IMR-90 (cell line): Measurements from ENCODE around the gene FOXB2.
"Not testable (repeated sequence)": the region's sequence is repeated elsewhere in the genome, so short reads cannot be mapped to it uniquely, and the experiment has no call there.

ENCODE experiments used
- BHLHE40 ChIP-seq: fragments of 150-350 bp; IDR thresholded peaks from 2 replicates; pipeline ENCODE4 v1.6.1; 2016; ENCODE audit warnings: mild to moderate bottlenecking, low read depth, low read length
- CHD1 ChIP-seq: IDR thresholded peaks from 2 replicates; pipeline ENCODE4 v1.6.1; 2012; ENCODE audit warnings: low read depth, low read length, improper control_type of control experiment
- CTCF ChIP-seq: conservative IDR thresholded peaks from 2 replicates; pipeline ENCODE4 v1.5.1; 2012; ENCODE audit warnings: mild to moderate bottlenecking, low read depth, low read length, improper control_type of control experiment
- FOS ChIP-seq: fragments of 150-350 bp; IDR thresholded peaks from 2 replicates; pipeline ENCODE4 v1.6.1; 2016; ENCODE audit warnings: low read depth, low read length
- MAFK ChIP-seq: IDR thresholded peaks from 2 replicates; pipeline ENCODE4 v1.6.1; 2012; ENCODE audit warnings: low read depth, low read length, improper control_type of control experiment
- MAZ ChIP-seq: IDR thresholded peaks from 2 replicates; pipeline ENCODE4 v1.6.1; 2012; ENCODE audit warnings: low read depth, mild to moderate bottlenecking, low read length, improper control_type of control experiment, moderate library complexity, borderline replicate concordance
- MXI1 ChIP-seq: IDR thresholded peaks from 2 replicates; pipeline ENCODE4 v1.6.1; 2012; ENCODE audit warnings: low read depth, mild to moderate bottlenecking, low read length, moderate library complexity, borderline replicate concordance
- POLR2A ChIP-seq: IDR thresholded peaks from 2 replicates; pipeline ENCODE4 v1.6.1; 2012; ENCODE audit warnings: mild to moderate bottlenecking, low read depth, low read length
- RAD21 ChIP-seq: IDR thresholded peaks from 2 replicates; pipeline ENCODE4 v1.6.1; 2012; ENCODE audit warnings: low read length, improper control_type of control experiment
- RCOR1 ChIP-seq: IDR thresholded peaks from 2 replicates; pipeline ENCODE4 v1.6.1; 2012; ENCODE audit warnings: mild to moderate bottlenecking, low read length, improper control_type of control experiment; ENCODE audit not compliant: insufficient replicate concordance
- RFX5 ChIP-seq: IDR thresholded peaks from 2 replicates; pipeline ENCODE4 v1.8.0; 2012; ENCODE audit warnings: low read depth, mild to moderate bottlenecking, low read length, moderate library complexity
- SMC3 ChIP-seq: fragments of 150-350 bp; IDR thresholded peaks from 2 replicates; pipeline ENCODE4 v1.6.1; 2016; ENCODE audit warnings: low read depth, mild to moderate bottlenecking, antibody characterized with exemption, low read length, moderate library complexity

GRCh38 chr9:77060681-77061080 lies 41.2 kb downstream of the FOXB2 start:
- TF ChIP-seq RAD21, CTCF, FOS, MAFK, POLR2A, CHD1, RFX5, SMC3, MXI1, MAZ, BHLHE40, RCOR1: not testable (repeated sequence)
